ENCODE results near the gene C10orf53.

DNA sequence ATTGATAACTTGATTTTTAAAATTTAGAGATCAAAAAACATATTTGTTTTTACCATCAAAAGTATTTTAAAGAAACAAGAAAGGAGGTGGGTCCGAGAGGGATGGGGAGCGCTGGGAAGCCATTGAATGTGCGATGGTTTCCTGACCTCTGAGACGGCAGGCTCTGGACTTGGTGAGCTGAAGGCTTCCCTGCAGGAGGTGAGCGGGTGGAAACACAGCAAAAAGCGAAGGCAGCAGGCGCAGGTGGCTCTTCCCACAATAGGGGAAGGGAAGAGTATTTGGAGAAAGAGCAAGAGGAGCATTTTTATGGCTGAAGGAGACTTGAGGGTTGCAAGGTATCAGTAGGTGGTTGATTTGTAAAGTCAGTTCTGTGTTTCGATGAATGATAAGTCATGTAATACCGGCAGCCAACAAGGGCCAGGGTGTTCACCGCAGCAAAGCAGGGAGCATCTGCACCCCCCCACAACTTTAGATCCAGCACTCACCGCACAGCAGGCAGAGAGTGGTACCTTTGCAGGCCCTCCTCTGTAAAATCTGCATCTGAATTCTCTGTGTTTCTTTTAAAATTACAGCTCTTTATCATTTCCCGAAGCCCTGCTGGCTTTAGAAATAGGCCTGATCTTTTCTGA, 10.5 kb downstream of the C10orf53 start:
- TF ChIP-seq EZH2 (IDR thresholded peaks at IDR 0.05; ENCODE audit: insufficient read depth, poor library complexity, severe bottlenecking), result no peak
- no peak for TF ChIP-seq EZH2phosphoT487 (IDR thresholded peaks at IDR 0.05; ENCODE audit: insufficient read depth, low read depth)

Data from GM23248 (cell line).